Panc1 (cell line): ENCODE measurements around the gene TRIM10.

ENCODE experiments used
- POLR2AphosphoS5 ChIP-seq: IDR thresholded peaks from 2 replicates; pipeline ENCODE4 v1.6.1; 2012; ENCODE audit warnings: mild to moderate bottlenecking, low read depth, low read length, moderate library complexity
- SIN3A ChIP-seq: IDR thresholded peaks from 2 replicates; pipeline ENCODE4 v1.6.1; 2012; ENCODE audit warnings: low read depth, mild to moderate bottlenecking, low read length, moderate library complexity, borderline replicate concordance; ENCODE audit not compliant: insufficient read depth
- TF ChIP-seq, protein P1 (sequence below): fragments of 450-650 bp; IDR thresholded peaks from 2 replicates; pipeline ENCODE4 v1.5.1; 2017; ENCODE audit warnings: mild to moderate bottlenecking
- TF ChIP-seq, protein P2 (sequence below), 2 experiments: IDR thresholded peaks; 2 replicates each; pipeline ENCODE4 v1.6.1; 2011 to 2012; ENCODE audit warnings: low read depth in 2 of 2, control low read depth in 1 of 2, low read length in 1 of 2, mild to moderate bottlenecking in 1 of 2, moderate library complexity in 1 of 2; ENCODE audit not compliant: insufficient read depth in 1 of 2

DNA sequence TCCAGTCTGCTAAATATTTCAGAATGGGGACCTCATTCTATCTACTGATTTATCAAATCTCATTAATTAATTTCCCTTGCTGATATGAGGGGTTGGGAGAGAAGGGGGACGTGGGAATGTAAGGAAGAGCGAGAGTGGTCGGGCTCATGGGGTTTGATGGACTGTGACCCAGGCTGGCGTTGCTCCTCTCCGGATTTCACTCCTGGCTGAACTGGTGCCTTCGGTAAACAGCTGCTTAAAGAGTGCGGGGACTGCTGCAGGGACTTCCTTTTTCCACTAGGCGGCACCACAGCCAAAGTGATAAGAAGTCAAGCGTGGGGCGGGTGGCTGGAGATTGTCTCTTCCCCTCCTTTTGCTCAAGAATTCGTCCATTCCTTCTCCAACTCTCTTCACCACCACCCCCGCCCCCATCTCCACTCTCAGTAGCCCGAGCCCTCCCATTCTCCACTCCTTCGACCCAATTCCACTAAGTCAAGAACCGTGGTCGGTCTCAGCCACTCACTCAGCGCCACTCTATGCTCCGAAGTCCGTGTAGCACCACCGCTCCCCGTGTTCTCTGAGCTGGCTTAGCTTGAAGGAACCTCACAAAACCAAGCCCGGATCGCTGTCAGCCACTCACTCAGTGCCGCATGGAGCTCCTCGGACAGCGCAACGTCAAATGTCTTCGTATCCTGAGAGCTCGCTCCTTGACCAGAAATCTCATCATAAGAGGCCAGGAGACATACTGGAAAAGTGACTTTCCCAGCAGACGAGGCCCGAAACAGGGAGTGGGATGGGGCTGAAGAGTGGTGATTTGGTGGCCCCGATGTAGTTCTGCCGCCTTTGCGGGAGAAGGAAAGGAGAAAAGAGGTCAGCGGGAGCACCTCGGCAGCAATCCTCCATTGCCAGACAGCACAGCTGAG is 57.8 kb downstream of the TRIM10 start:
- TF ChIP-seq, protein P1, sequence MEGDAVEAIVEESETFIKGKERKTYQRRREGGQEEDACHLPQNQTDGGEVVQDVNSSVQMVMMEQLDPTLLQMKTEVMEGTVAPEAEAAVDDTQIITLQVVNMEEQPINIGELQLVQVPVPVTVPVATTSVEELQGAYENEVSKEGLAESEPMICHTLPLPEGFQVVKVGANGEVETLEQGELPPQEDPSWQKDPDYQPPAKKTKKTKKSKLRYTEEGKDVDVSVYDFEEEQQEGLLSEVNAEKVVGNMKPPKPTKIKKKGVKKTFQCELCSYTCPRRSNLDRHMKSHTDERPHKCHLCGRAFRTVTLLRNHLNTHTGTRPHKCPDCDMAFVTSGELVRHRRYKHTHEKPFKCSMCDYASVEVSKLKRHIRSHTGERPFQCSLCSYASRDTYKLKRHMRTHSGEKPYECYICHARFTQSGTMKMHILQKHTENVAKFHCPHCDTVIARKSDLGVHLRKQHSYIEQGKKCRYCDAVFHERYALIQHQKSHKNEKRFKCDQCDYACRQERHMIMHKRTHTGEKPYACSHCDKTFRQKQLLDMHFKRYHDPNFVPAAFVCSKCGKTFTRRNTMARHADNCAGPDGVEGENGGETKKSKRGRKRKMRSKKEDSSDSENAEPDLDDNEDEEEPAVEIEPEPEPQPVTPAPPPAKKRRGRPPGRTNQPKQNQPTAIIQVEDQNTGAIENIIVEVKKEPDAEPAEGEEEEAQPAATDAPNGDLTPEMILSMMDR, result peak; percentile 95
- TF ChIP-seq, protein P2, sequence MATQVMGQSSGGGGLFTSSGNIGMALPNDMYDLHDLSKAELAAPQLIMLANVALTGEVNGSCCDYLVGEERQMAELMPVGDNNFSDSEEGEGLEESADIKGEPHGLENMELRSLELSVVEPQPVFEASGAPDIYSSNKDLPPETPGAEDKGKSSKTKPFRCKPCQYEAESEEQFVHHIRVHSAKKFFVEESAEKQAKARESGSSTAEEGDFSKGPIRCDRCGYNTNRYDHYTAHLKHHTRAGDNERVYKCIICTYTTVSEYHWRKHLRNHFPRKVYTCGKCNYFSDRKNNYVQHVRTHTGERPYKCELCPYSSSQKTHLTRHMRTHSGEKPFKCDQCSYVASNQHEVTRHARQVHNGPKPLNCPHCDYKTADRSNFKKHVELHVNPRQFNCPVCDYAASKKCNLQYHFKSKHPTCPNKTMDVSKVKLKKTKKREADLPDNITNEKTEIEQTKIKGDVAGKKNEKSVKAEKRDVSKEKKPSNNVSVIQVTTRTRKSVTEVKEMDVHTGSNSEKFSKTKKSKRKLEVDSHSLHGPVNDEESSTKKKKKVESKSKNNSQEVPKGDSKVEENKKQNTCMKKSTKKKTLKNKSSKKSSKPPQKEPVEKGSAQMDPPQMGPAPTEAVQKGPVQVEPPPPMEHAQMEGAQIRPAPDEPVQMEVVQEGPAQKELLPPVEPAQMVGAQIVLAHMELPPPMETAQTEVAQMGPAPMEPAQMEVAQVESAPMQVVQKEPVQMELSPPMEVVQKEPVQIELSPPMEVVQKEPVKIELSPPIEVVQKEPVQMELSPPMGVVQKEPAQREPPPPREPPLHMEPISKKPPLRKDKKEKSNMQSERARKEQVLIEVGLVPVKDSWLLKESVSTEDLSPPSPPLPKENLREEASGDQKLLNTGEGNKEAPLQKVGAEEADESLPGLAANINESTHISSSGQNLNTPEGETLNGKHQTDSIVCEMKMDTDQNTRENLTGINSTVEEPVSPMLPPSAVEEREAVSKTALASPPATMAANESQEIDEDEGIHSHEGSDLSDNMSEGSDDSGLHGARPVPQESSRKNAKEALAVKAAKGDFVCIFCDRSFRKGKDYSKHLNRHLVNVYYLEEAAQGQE (IDR thresholded peaks at IDR 0.05; ENCODE audit: insufficient read depth in 1 of 2, low read depth in 2 of 2, low read length in 1 of 2), result no peak
- no peak for TF ChIP-seq POLR2AphosphoS5
- no peak for TF ChIP-seq SIN3A
